LNCaP clone FGC (cell line): Measurements from ENCODE around the gene SVEP1.

Experiments
- DNase-seq: peaks from one replicate; pipeline ENCODE4 v3.0.0-alpha.2; 2011; ENCODE audit warnings: low read depth
- H3K4me3 ChIP-seq: 2 replicates; pipeline ENCODE4 v1.5.1; 2011; ENCODE audit warnings: mild to moderate bottlenecking, low read depth, low read length, control low read depth
- CTCF ChIP-seq: IDR thresholded peaks from 2 replicates; pipeline ENCODE4 v1.5.1; 2012; ENCODE audit warnings: mild to moderate bottlenecking; ENCODE audit not compliant: control insufficient read depth, insufficient read depth; ENCODE audit errors: extremely low read depth

Gene SVEP1

GRCh38 chr9:110443146-110443865 is 136.2 kb downstream of the SVEP1 start:
- no peak for TF ChIP-seq CTCF
- H3K4me3 ChIP-seq: no peak overlapping the region
- no peak for DNase-seq

GRCh38 chr9:110440796-110441195 is 138.7 kb downstream of the SVEP1 start:
- TF ChIP-seq CTCF: no peak
- no peak for DNase-seq
- no peak overlapping the region for H3K4me3 ChIP-seq

- DNase-seq: no peak
- H3K4me3 ChIP-seq: no peak overlapping the region
- no peak for TF ChIP-seq CTCF
These were observed 139.4 kb downstream of the SVEP1 start for GRCh38 chr9:110440172-110440571.

GRCh38 chr9:110432253-110432652 is 147.3 kb downstream of the SVEP1 start:
- H3K4me3 ChIP-seq: no peak overlapping the region
- no peak for TF ChIP-seq CTCF
- DNase-seq: no peak

- H3K4me3 ChIP-seq: no peak overlapping the region
- DNase-seq: no peak
- TF ChIP-seq CTCF: no peak
These were observed 150.1 kb downstream of the SVEP1 start for GRCh38 chr9:110429453-110429852.

GRCh38 chr9:110427497-110428104 is 151.9 kb downstream of the SVEP1 start:
- TF ChIP-seq CTCF: peak; percentile 82
- no peak for DNase-seq

GRCh38 chr9:110426052-110426709 is 153.4 kb downstream of the SVEP1 start:
- no peak for DNase-seq
- no peak overlapping the region for H3K4me3 ChIP-seq

More at GRCh38 chr9:110427497-110428104, 151.9 kb downstream of the SVEP1 start:
- no peak overlapping the region for H3K4me3 ChIP-seq

More at GRCh38 chr9:110426052-110426709, 153.4 kb downstream of the SVEP1 start:
- peak; percentile 56 for TF ChIP-seq CTCF
